Measurements from ENCODE around the gene U2AF1L4.

Gene U2AF1L4

GRCh38 chr19:35748106-35749020 lies 3.1 kb upstream of the U2AF1L4 start, which contains the start of gene LIN37 (continued):
- TF ChIP-seq ZNF449 (tag by site-specific recombination; IDR thresholded peaks at IDR 0.05) (no peak; the same call in 1 of the 2 replicates), ZBTB20 (tag by site-specific recombination; IDR thresholded peaks at IDR 0.05) (peak; percentile 47; the same call in 1 of the 2 replicates), INSM2 (tag by site-specific recombination; IDR thresholded peaks at IDR 0.05) (peak; percentile 74), ZNF596 (tag by site-specific recombination; IDR thresholded peaks at IDR 0.05) (no peak), ZNF133 (tag by site-specific recombination; IDR thresholded peaks at IDR 0.05) (peak; percentile 48), ZBTB10 (tag by site-specific recombination; IDR thresholded peaks at IDR 0.05) (peak; percentile 63)

GRCh38 chr19:35746531-35746930 lies 1.3 kb upstream of the U2AF1L4 start:
- TF ChIP-seq ZNF548 (tag by site-specific recombination; IDR thresholded peaks at IDR 0.05), result no peak
- TF ChIP-seq KLF7 (tag by site-specific recombination; IDR thresholded peaks at IDR 0.05; ENCODE audit: borderline replicate concordance), result no peak
- TF ChIP-seq PRDM10 (tag by site-specific recombination; IDR thresholded peaks at IDR 0.05), result peak; percentile 47; the same call in 1 of the 2 replicates
- TF ChIP-seq ZNF114 (tag by site-specific recombination; IDR thresholded peaks at IDR 0.05), result no peak
- 0 out of 2 replicates have a peak, but pooled peaks have one; percentile 12 for TF ChIP-seq ZNF600 (tag by site-specific recombination; IDR thresholded peaks at IDR 0.05)
- 0 out of 2 replicates have a peak, but pooled peaks have one; percentile 16 for TF ChIP-seq SP2 (tag by site-specific recombination; IDR thresholded peaks at IDR 0.05)
- TF ChIP-seq ZNF292 (tag by site-specific recombination; IDR thresholded peaks at IDR 0.05; ENCODE audit: borderline replicate concordance, low read depth), result no peak
- TF ChIP-seq ZNF280C (tag by site-specific recombination; IDR thresholded peaks at IDR 0.05), result no peak
- TF ChIP-seq WT1 (tag by site-specific recombination; IDR thresholded peaks at IDR 0.05), result no peak
- TF ChIP-seq ZNF426 (tag by site-specific recombination; IDR thresholded peaks at IDR 0.05), result no peak
- TF ChIP-seq ZNF18 (tag by site-specific recombination; IDR thresholded peaks at IDR 0.05), result no peak
- TF ChIP-seq ZNF473 (tag by site-specific recombination; IDR thresholded peaks at IDR 0.05), result no peak
- TF ChIP-seq HOXC10 (CRISPR knock-in tag; IDR thresholded peaks at IDR 0.05), result no peak
- no peak for TF ChIP-seq ZNF175 (tag by site-specific recombination; IDR thresholded peaks at IDR 0.05)
- no peak for TF ChIP-seq ZNF211 (tag by site-specific recombination; IDR thresholded peaks at IDR 0.05; ENCODE audit: low read depth)
- H3K36me3 ChIP-seq (ENCODE audit: control insufficient read depth in 2 of 2, insufficient read depth in 1 of 2, low read length in 2 of 2), result peaks cover 13 to 50% of the 10 kb centered on the region in 2 experiments
- H3K4me3 ChIP-seq (ENCODE audit: low read depth, low read length), result no peak overlapping the region; the same call in 1 of the 2 replicates
- H3K4me1 ChIP-seq (ENCODE audit: control insufficient read depth, insufficient read depth, low read length), result peaks cover 32% of the 10 kb centered on the region
- ChIA-PET POLR2A (interaction anchor here (0.5 to 2.2 kb wide), 5 partner anchors 16 to 98 kb away, joined by 4 to 20 read pairs (median 7); partner anchors contain the start of gene COX6B1), CTCF (interaction anchor here (0.5 to 4.9 kb wide), 4 partner anchors 10 to 440 kb away, joined by 3 to 37 read pairs (median 6); no protein-coding TSS in a partner anchor)
- H3K9me3 ChIP-seq (ENCODE audit: control insufficient read depth, insufficient read depth, low read depth, low read length), result no peaks in the 10 kb centered on the region; the same call in none of the 2 replicates
- H3K27ac ChIP-seq (ENCODE audit: extremely low read depth, low read depth, low read length), result peak overlapping the region; percentile 95

Data from HEK293 (cell line).